WTC11 (cell line): Measurements from ENCODE around the gene DNAH7. TPM values are rescaled to one million over a fixed set of nuclear protein-coding genes. Genes with fewer than 3 reads are reported as not detected.
"Not testable (repeated sequence)": the region's sequence is repeated elsewhere in the genome, so short reads cannot be mapped to it uniquely, and the experiment has no call there.

Source experiments
- ATAC-seq: fragments of 200-7000 bp; cut with Tn5 transposase; 2 replicates; pipeline ENCODE4 v1.10.0; 2021; ENCODE audit warnings: mild to moderate bottlenecking, moderate library complexity
- CTCF ChIA-PET: fragments of 300-600 bp; sonication (Branson Sonifier 250); formaldehyde crosslinking; loops from one replicate; lab custom pipeline; 2021; ENCODE audit warnings: antibody characterized with exemption; lab: Charles Lee
- POLR2A ChIA-PET: fragments of 350-600 bp; sonication (Branson Sonifier 250); formaldehyde crosslinking; loops from one replicate; lab custom pipeline; 2021; ENCODE audit warnings: antibody characterized with exemption; lab: Charles Lee
- DNase-seq: peaks from one replicate; pipeline ENCODE4 v3.0.0; 2021; ENCODE audit warnings: low spot score
- H3K27ac Mint-ChIP-seq: 2 replicates; pipeline ENCODE4 v1.8.0; 2021; ENCODE audit warnings: mixed read lengths
- H3K27me3 Mint-ChIP-seq: 2 replicates; pipeline ENCODE4 v1.8.0; 2021; ENCODE audit warnings: low read depth, mild to moderate bottlenecking, moderate library complexity, mixed read lengths
- H3K36me3 Mint-ChIP-seq: 2 replicates; pipeline ENCODE4 v1.8.0; 2021; ENCODE audit warnings: mixed read lengths
- H3K4me1 Mint-ChIP-seq: 2 replicates; pipeline ENCODE4 v1.8.0; 2022; ENCODE audit warnings: mixed read lengths
- H3K4me3 Mint-ChIP-seq: 2 replicates; pipeline ENCODE4 v1.8.0; 2021; ENCODE audit warnings: mild to moderate bottlenecking, moderate library complexity, mixed read lengths
- H3K9me3 Mint-ChIP-seq: 2 replicates; pipeline ENCODE4 v1.8.0; 2021; ENCODE audit warnings: mixed read lengths
- FOXP1 ChIP-seq: sonication (generic); formaldehyde crosslinking; IDR thresholded peaks from 2 replicates; pipeline ENCODE4 v1.8.0; 2022; ENCODE audit warnings: missing genetic modification reagents, mild to moderate bottlenecking, moderate library complexity, borderline replicate concordance
- NR3C1 ChIP-seq: sonication (generic); formaldehyde crosslinking; conservative IDR thresholded peaks from 2 replicates; pipeline ENCODE4 v1.8.1; 2023; ENCODE audit warnings: low read depth, mild to moderate bottlenecking, missing genetic modification reagents
- ZNF532 ChIP-seq: fragments of 250-450 bp; sonication (Bioruptor Pico); IDR thresholded peaks from 2 replicates; pipeline ENCODE4 v1.9.0; 2021; ENCODE audit warnings: mild to moderate bottlenecking, borderline replicate concordance
- total RNA-seq: library from RNA; stranded (reverse); gene quantifications from 3 replicates; pipeline ENCODE4 v1.2.3, GENCODE V29; 2021

The DNAH7 gene
- total RNA-seq, 1 experiment from 2014 or later = 0.04 TPM

- TF ChIP-seq ZNF532 (CRISPR knock-in tag) = no peak
- TF ChIP-seq NR3C1 (CRISPR knock-in tag) = no peak
- TF ChIP-seq FOXP1 (CRISPR knock-in tag) = no peak
- TF ChIP-seq, all 79 proteins: peak for 0
These were observed 374.1 kb downstream of the DNAH7 start (continued) for GRCh38 chr2:195694553-195694952.

GRCh38 chr2:195692531-195692930, 376.1 kb downstream of the DNAH7 start:
- H3K27me3 Mint-ChIP-seq, DNase-seq, CTCF ChIA-PET, ATAC-seq, H3K27ac Mint-ChIP-seq, H3K9me3 Mint-ChIP-seq, POLR2A ChIA-PET, H3K4me3 Mint-ChIP-seq: not testable (repeated sequence)
- peaks cover 53% of the 10 kb centered on the region for H3K4me1 Mint-ChIP-seq
- H3K36me3 Mint-ChIP-seq = peaks cover 17% of the 10 kb centered on the region

Other genes with a start within 250 kb of the DNAH7 start
- gene STK17B, start 102.7 kb upstream of the DNAH7 start, total RNA-seq = 11.2 to 11.8 TPM (median 11.7 TPM) in 3 replicates